Smooth muscle cell of the umbilical artery (primary cell): ENCODE results near the gene TMEM39A. TPM values are rescaled to one million over a fixed set of nuclear protein-coding genes. Genes with fewer than 3 reads are reported as not detected.

Source experiments
- total RNA-seq: library from RNA; depleted of rRNA; stranded (reverse); fragments of >200 nt; gene quantifications from 2 replicates; pipeline ENCODE4 v1.2.3, GENCODE V29; 2014

TMEM39A gene, protein sequence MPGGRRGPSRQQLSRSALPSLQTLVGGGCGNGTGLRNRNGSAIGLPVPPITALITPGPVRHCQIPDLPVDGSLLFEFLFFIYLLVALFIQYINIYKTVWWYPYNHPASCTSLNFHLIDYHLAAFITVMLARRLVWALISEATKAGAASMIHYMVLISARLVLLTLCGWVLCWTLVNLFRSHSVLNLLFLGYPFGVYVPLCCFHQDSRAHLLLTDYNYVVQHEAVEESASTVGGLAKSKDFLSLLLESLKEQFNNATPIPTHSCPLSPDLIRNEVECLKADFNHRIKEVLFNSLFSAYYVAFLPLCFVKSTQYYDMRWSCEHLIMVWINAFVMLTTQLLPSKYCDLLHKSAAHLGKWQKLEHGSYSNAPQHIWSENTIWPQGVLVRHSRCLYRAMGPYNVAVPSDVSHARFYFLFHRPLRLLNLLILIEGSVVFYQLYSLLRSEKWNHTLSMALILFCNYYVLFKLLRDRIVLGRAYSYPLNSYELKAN
- total RNA-seq = 92.5 and 126 TPM in 2 replicates

GRCh38 chr3:119463171-119464169 is at the start of gene TMEM39A:
TMEM39A (minus strand) TSS chr3:119463615; CDS start chr3:119462074, 1,541 bp downstream.

DNA sequence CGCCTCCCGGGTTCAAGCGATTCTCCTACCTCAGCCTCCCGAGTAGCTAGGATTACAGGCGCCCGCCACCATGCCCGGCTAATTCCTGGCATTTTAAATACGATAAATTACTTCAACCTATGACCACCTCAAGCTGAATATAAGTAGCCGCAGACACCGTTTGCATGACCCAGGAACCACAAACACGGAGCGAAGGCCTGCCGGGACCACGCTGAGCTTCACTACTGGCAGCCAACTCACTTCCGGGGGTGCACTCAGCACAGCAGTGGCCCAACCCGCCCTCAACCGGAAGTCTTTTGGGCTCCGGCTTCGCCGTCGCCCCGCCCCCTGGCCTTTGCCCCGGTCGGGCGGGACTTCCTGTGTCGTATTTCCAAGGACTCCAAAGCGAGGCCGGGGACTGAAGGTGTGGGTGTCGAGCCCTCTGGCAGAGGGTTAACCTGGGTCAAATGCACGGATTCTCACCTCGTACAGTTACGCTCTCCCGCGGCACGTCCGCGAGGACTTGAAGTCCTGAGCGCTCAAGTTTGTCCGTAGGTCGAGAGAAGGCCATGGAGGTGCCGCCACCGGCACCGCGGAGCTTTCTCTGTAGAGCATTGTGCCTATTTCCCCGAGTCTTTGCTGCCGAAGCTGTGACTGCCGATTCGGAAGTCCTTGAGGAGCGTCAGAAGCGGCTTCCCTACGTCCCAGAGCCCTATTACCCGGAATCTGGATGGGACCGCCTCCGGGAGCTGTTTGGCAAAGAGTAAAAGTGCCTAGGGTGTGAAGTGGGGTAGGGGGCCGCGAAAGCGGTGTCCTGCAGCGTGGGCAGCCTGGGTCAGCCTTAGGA is 35.0 kb upstream of the TMEM39A start, which contains the start of gene TIMMDC1:
Gene TIMMDC1 (plus strand): TSS at position 362 of the 826 bp plus-strand sequence. CDS start 187 bp downstream, at position 549.

Other genes with a start within 250 kb of the TMEM39A start
- 56.5 and 74.2 TPM in 2 replicates for gene B4GALT4, start 222.7 kb downstream of the TMEM39A start, total RNA-seq
- gene ARHGAP31, start 169.2 kb downstream of the TMEM39A start, total RNA-seq = 8.6 and 16.0 TPM in 2 replicates
- gene POGLUT1, start 5.3 kb upstream of the TMEM39A start, total RNA-seq = 39.1 and 55.5 TPM in 2 replicates
- 51.8 and 69.5 TPM in 2 replicates for gene TIMMDC1, start 34.9 kb upstream of the TMEM39A start, total RNA-seq
- under 0.01 and 0.09 TPM in 2 replicates for gene CD80, start 96.0 kb upstream of the TMEM39A start, total RNA-seq
- 1.8 and 6.1 TPM in 2 replicates for gene ADPRH, start 115.9 kb upstream of the TMEM39A start, total RNA-seq
- gene PLA1A, start 134.3 kb upstream of the TMEM39A start, total RNA-seq = 0.30 and 0.32 TPM in 2 replicates
- 0.59 and 1.8 TPM in 2 replicates for gene POPDC2, start 197.0 kb upstream of the TMEM39A start, total RNA-seq
- 10.7 and 12.5 TPM in 2 replicates for gene COX17, start 213.8 kb upstream of the TMEM39A start, total RNA-seq
- 1.8 TPM in 1 of 2 replicates, not detected in the other for gene CFAP91, start 239.4 kb upstream of the TMEM39A start, total RNA-seq